ENCODE measurements around the gene TXNDC2.
"Not testable (repeated sequence)": the region's sequence is repeated elsewhere in the genome, so short reads cannot be mapped to it uniquely, and the experiment has no call there.

Gene TXNDC2

GRCh38 chr18:9852266-9853081 is 33.3 kb upstream of the TXNDC2 start:
- DNase-seq (ENCODE audit: low spot score) (no peak), ATAC-seq (ENCODE audit: low read depth) (no peak)

GRCh38 chr18:9854801-9855676 is 30.7 kb upstream of the TXNDC2 start:
- no peaks in the 10 kb centered on the region; the same call in 1 of the 2 replicates for H3K36me3 ChIP-seq (ENCODE audit: low read depth)
- H3K27me3 ChIP-seq (ENCODE audit: insufficient read depth, poor library complexity, severe bottlenecking) = no peaks in the 10 kb centered on the region
- H3K4me3 ChIP-seq (ENCODE audit: severe bottlenecking) = no peak overlapping the region
- peaks cover 21% of the 10 kb centered on the region for H3K4me1 ChIP-seq (ENCODE audit: insufficient read depth, poor library complexity, severe bottlenecking)
- DNase-seq (ENCODE audit: low spot score) = no peak
- H3K27ac ChIP-seq (ENCODE audit: poor library complexity, severe bottlenecking) = no peak overlapping the region
- H3K9me3 ChIP-seq (ENCODE audit: severe bottlenecking) = no peaks in the 10 kb centered on the region
- ATAC-seq (ENCODE audit: low read depth) = no peak
- TF ChIP-seq CTCF (IDR thresholded peaks at IDR 0.05; ENCODE audit: poor library complexity, severe bottlenecking) = no peak

More at GRCh38 chr18:9852266-9853081, 33.3 kb upstream of the TXNDC2 start:
- H3K27me3 ChIP-seq (ENCODE audit: insufficient read depth, poor library complexity, severe bottlenecking) = no peaks in the 10 kb centered on the region
- TF ChIP-seq CTCF (IDR thresholded peaks at IDR 0.05; ENCODE audit: poor library complexity, severe bottlenecking) = no peak
- H3K4me1 ChIP-seq (ENCODE audit: insufficient read depth, poor library complexity, severe bottlenecking) = peaks cover 23% of the 10 kb centered on the region
- H3K4me3 ChIP-seq (ENCODE audit: severe bottlenecking) = no peak overlapping the region
- no peak overlapping the region for H3K27ac ChIP-seq (ENCODE audit: poor library complexity, severe bottlenecking)
- no peaks in the 10 kb centered on the region; the same call in 1 of the 2 replicates for H3K36me3 ChIP-seq (ENCODE audit: low read depth)
- no peaks in the 10 kb centered on the region for H3K9me3 ChIP-seq (ENCODE audit: severe bottlenecking)

GRCh38 chr18:9855681-9856080 is 30.1 kb upstream of the TXNDC2 start:
- Histone ChIP-seq H3K4me3 (ENCODE audit: severe bottlenecking) (no peak overlapping the region), H3K36me3 (ENCODE audit: low read depth) (no peaks in the 10 kb centered on the region; the same call in 1 of the 2 replicates)

GRCh38 chr18:9856092-9856491 is 29.7 kb upstream of the TXNDC2 start:
- Histone ChIP-seq H3K9me3 (ENCODE audit: severe bottlenecking) (no peaks in the 10 kb centered on the region), H3K36me3 (ENCODE audit: low read depth) (no peaks in the 10 kb centered on the region; the same call in 1 of the 2 replicates), H3K4me1 (ENCODE audit: insufficient read depth, poor library complexity, severe bottlenecking) (peaks cover 10% of the 10 kb centered on the region), H3K4me3 (ENCODE audit: severe bottlenecking) (no peak overlapping the region), H3K27me3 (ENCODE audit: insufficient read depth, poor library complexity, severe bottlenecking) (no peaks in the 10 kb centered on the region), H3K27ac (ENCODE audit: poor library complexity, severe bottlenecking) (no peak overlapping the region)
- no peak for ATAC-seq (ENCODE audit: low read depth)
- no peak for TF ChIP-seq CTCF (IDR thresholded peaks at IDR 0.05; ENCODE audit: poor library complexity, severe bottlenecking)
- DNase-seq (ENCODE audit: low spot score) = no peak

More at GRCh38 chr18:9855681-9856080, 30.1 kb upstream of the TXNDC2 start:
- no peak for ATAC-seq (ENCODE audit: low read depth)
- Histone ChIP-seq H3K27ac (ENCODE audit: poor library complexity, severe bottlenecking) (no peak overlapping the region), H3K9me3 (ENCODE audit: severe bottlenecking) (no peaks in the 10 kb centered on the region), H3K27me3 (ENCODE audit: insufficient read depth, poor library complexity, severe bottlenecking) (no peaks in the 10 kb centered on the region), H3K4me1 (ENCODE audit: insufficient read depth, poor library complexity, severe bottlenecking) (peaks cover 14% of the 10 kb centered on the region)
- DNase-seq (ENCODE audit: low spot score) = no peak
- no peak for TF ChIP-seq CTCF (IDR thresholded peaks at IDR 0.05; ENCODE audit: poor library complexity, severe bottlenecking)

- H3K4me3 ChIP-seq (ENCODE audit: severe bottlenecking); ATAC-seq (ENCODE audit: low read depth); H3K36me3 ChIP-seq (ENCODE audit: low read depth); H3K27ac ChIP-seq (ENCODE audit: poor library complexity, severe bottlenecking); H3K9me3 ChIP-seq (ENCODE audit: severe bottlenecking); H3K27me3 ChIP-seq (ENCODE audit: insufficient read depth, poor library complexity, severe bottlenecking); DNase-seq (ENCODE audit: low spot score); H3K4me1 ChIP-seq (ENCODE audit: insufficient read depth, poor library complexity, severe bottlenecking): not testable (repeated sequence)
Measured at GRCh38 chr18:9857479-9857998, 28.2 kb upstream of the TXNDC2 start.
